NCI-H345 treated with DMSO at 0.1 percent for 48 hours (cell line): ENCODE measurements around the gene C3orf62.
"Not testable (repeated sequence)": the region's sequence is repeated elsewhere in the genome, so short reads cannot be mapped to it uniquely, and the experiment has no call there.

ENCODE experiments used
- DNase-seq: peaks from one replicate; lab custom pipeline; 2025; ENCODE audit not compliant: unreplicated experiment; lab: John Stamatoyannopoulos, UW

The C3orf62 gene

GRCh38 chr3:49269443-49270155, 7.4 kb downstream of the C3orf62 start:
- DNase-seq: no peak

DNA sequence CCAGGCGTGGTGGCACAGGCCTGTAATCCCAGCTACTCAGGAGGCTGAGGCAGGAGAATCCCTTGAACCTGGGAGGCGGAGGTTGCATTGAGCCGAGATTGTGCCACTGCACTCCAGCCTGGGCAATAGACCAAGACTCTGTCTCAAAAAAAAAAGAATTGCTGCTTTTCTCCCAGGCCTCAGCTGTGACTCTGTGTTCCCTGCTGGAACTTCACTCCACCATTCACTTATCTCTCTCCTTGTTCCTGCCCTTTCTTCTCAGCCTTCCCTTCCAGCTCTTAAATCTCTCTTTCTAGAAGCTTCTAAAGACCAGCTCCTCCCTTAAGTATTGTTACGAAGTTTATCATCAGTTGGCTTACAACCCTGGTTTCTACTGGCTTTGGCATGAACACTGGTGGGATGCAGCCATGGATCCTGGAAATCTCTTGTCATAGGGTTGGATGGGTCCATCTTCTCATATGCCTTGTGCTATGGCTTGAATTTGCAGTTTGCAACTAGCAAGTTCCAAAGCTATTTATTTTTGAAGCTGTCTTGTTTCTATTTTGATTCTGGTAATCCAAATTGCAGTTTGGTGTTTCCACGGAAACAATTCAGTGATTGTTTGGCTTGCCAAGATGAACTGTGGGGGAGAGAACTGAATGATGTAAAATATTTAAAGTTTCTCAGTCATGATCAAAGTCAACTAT, 10.5 kb downstream of the C3orf62 start:
- no peak for DNase-seq

- no peak for DNase-seq
These were observed 11.2 kb downstream of the C3orf62 start for GRCh38 chr3:49265661-49266386.

DNA sequence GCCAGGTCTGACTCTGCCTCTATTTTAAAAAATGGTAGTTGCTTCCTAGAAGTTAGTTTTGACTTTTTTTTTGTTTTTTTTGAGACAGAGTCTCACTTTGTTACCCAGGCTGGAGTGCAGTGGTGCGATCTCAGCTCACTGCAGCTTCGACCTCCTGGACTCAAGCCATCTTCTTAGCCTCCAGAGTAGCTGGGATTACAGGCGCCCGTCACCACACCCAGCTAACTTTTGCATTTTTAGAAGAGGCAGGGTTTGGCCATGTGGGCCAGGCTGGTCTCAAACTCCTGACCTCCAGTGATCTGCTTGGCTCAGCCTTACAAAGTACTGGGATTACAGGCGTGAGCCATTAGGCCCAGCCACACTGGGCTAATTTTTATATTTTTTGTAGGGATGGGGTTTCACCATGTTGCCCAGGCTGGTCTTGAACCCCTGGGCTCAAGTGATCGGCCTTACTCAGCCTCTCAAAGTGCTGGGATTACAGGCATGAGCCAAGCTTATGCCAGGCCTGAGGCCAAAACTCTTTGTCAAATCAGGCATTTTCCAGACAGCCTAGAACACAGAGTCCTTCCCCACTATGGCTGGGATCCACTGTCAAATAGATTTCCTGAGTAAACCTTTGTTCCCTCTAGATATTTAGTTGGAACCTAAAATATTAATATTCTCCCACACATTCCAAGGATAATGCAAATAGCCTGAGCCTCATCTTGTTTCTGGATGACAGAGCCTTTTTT, 13.7 kb downstream of the C3orf62 start:
- DNase-seq: no peak

DNA sequence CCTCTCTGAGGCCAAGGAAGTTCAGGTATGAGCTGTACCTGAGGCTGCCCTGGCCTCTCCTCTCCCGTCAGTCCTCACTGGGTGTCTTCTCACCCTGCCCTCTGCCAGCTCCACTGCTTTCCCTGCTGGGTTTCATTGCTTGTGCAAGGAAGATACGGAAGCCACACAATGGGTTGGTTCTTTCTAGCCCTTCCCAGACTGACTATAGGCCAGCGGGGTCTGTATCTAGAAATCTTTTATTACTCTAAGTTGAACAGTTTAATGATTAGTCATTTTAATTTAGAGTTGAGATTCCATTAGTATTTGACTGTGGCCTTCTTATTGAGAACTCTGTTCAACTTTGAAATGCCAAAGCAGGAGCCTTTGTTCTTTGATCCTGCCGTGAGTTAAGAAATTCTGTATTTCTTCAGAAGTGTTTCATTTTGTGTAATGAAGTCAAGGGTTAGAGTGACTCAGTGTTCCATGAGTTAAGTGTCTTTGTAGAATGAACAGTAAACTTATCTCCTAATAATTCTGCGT, 16.2 kb downstream of the C3orf62 start:
- DNase-seq: no peak

DNA sequence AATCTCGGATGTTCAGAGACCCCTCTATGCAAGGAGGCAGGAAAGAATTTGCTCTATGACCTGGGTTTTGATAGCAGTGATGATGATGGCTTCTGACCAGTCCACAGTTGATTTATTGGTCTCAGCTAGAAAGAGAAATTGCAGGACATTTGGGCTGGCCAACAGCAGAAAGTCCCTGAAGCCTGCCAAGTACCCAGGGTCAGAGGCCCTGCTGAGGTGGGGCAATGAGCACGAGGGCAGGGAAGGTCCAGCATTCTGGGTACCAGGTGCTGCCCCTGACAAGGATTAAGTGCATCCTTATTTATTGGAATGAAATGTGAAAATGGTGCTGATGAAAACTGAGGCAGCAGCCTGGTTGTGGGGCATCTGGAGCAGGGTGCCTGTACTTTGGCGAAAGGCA, 19.8 kb downstream of the C3orf62 start:
- no peak for DNase-seq

- DNase-seq: no peak
These were observed 21.1 kb downstream of the C3orf62 start for GRCh38 chr3:49255718-49256511.

DNA sequence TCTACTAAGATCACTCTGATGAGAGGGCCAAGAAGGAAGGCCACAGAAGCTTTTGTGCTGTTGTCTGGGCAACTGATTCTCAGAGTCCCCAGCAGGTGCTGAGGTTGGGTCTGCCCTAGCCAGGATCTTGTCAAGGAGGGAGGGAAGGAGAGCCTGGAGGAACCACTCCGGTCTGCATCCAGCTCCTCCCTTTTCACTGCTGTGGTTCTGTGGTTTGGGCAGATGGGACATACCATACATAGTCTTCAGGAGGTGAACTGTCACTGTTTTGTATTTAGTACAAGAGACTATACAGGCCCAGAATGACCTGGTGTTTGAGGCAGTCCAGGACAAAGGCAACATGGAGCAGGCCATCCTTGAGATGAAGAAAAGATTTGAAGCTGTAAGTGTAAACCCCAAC, 21.9 kb downstream of the C3orf62 start:
- no peak for DNase-seq

DNA sequence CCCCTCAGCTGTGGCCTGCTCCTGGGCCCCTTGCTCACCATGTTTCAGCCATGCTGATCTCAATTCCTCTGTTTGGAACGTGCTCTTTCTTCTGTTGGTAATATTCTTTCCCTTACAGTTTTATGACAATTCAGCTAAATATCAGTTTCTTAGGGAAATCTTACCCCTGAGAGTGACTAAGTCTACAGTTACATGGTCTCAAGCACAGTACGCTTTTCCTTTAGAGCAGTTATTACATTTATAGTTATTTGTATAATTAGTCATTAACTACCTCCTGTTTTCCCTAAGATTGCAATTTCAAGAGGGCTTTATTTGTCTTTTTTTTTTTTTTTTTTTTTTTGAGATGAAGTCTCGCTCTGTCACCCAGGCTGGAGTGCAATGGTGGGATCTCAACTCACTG, 23.5 kb downstream of the C3orf62 start:
- no peak for DNase-seq

GRCh38 chr3:49248840-49249227, 28.2 kb downstream of the C3orf62 start:
- DNase-seq: no peak

- no peak for DNase-seq
These were observed 32.3 kb downstream of the C3orf62 start for GRCh38 chr3:49244581-49245205.

GRCh38 chr3:49240091-49240490, 36.9 kb downstream of the C3orf62 start:
- DNase-seq: not testable (repeated sequence)

GRCh38 chr3:49238274-49239127, 38.5 kb downstream of the C3orf62 start:
- DNase-seq: no peak

DNA sequence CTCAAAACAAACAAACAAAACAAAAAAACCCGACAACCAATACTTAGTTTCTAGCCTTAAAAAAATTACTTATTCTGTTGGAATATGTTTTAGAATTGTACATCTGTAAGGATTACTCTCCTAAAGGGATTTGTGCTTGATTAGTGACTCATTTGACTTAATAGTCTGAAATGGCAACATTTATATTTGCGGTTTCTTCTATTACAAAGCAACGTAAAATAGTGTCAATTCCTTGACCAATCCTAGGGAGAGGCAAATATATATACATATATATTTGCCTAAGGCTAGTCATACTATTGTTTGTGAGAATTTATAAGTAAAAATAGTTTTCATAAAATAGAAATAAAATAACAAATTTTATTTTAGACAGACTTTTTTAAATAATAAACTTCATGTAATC, 39.7 kb downstream of the C3orf62 start:
- no peak for DNase-seq

DNA sequence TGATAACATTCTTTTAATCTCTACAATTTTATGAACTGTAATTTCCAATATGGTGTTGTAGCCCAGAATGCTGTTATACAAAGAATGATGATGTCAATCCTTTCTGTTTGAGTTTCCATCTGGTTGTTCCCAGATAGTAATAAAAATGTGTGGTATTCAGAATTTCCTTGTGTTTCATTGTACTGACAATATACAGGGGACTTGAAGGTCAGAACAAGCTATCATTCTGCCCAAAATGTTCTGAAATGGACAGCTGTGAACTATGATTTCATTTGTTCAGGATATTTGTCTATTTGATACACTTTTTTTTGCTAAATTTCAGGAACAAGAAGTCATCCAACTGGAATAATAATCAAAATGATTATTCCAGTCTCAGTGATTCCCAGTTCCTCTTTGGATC, 40.8 kb downstream of the C3orf62 start:
- no peak for DNase-seq

DNA sequence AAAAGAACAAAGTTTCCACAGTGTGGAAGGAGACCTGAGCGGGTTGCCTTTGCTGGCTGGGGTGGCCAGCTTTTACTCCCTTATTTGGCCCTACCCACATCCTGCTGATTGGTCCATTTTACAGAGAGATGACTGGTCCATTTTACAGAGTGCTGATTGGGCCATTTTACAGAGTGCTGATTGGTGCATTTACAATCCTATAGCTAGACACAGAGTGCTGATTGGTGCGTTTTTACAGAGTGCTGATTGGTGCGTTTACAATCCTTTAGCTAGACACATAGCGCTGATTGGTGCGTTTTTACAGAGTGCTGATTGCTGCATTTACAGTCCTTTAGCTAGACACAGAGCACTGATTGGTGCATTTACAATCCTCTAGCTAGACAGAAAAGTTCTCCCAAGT, 48.2 kb downstream of the C3orf62 start:
- DNase-seq: not testable (repeated sequence)

GRCh38 chr3:49222002-49222401, 55.0 kb downstream of the C3orf62 start:
- no peak for DNase-seq

GRCh38 chr3:49220985-49221563, 56.0 kb downstream of the C3orf62 start:
- DNase-seq: not testable (repeated sequence)

GRCh38 chr3:49219132-49219531, 57.9 kb downstream of the C3orf62 start:
- no peak for DNase-seq
